ENCODE results near the gene IL17F.

IL17F gene

DNA sequence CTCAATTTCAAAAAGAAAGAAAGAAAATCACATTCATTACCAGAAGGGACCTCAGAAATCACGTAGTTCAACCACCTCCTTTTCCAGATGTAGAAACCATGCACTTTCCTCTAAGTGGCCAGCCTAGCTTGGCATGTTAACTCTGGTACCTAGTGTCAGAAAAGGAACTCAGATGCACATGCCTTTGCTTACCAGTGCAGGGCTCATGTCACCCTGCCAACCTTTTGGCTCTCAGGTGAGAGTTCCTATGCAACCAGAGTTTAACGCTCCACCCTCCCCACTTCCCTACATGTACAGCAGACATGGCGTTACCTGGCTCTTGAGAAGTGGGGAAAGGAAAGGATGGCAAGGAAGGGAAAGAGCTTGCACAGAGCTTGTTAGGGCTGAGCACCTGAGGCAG, 16.3 kb upstream of the IL17F start:
- ATAC-seq, result no peak
- Mint-ChIP-seq H3K4me3 (no peak overlapping the region), H3K36me3 (peaks cover 22% of the 10 kb centered on the region), H3K27me3 (no peaks in the 10 kb centered on the region), H3K4me1 (peaks cover 5% of the 10 kb centered on the region), H3K9me3 (no peaks in the 10 kb centered on the region), H3K27ac (no peak overlapping the region)

DNA sequence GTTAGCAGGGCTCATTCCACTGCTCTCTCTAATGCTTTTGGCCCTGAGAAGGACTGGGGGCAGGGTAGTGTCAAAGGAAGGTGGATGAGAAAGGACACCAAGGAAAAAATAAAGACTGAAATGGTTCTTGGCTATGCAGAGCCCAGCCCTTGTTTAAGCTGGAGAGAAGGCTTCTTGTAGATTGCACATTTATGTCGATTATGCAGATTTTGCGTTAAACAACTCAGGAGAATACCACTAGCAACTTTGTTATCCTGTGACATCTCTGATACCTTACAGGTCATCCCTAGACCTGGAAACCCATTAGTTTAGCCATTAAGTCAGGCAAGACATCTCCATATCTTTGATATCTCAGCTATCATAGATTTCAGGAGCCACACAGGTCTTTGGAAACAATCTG, 11.1 kb upstream of the IL17F start:
- no peaks in the 10 kb centered on the region for H3K9me3 Mint-ChIP-seq
- H3K36me3 Mint-ChIP-seq, result no peaks in the 10 kb centered on the region
- peaks cover 50% of the 10 kb centered on the region for H3K27me3 Mint-ChIP-seq

DNA sequence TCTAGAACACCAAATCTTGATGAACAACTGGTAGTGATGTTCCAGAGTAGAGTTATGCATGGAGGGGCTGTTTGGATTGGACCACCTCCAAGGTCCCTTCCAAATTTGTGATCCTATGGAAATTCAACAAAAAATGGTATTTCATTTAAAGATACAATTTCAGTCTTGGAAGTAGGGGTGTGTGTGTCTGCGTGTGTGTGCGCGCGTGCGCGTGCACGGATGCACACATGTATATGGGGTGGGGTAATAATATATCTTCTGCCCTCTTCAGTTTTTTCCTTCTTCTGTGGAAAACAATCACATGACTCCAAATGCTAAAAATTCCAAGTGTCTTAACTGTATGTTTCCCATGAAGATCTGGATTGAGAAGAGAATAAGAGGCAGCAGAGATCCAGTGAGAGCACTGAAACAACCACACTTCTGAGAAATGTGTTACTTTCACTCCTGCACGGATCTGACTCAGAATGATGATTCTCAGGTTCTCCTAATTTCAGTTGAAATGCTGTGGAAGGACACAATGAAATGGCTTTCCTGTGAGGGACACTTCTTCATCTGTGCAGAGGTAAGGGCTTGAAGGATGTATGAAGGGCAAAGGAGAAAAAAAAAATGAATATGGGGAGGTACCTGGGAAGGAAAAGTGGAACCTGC, 10.6 kb upstream of the IL17F start:
- H3K27ac Mint-ChIP-seq, result no peak overlapping the region
- H3K4me1 Mint-ChIP-seq, result no peaks in the 10 kb centered on the region
- H3K9me3 Mint-ChIP-seq, result no peaks in the 10 kb centered on the region
- no peaks in the 10 kb centered on the region for H3K36me3 Mint-ChIP-seq
- H3K4me3 Mint-ChIP-seq, result no peak overlapping the region
- H3K27me3 Mint-ChIP-seq, result peaks cover 55% of the 10 kb centered on the region
- peak; percentile 41 for ATAC-seq

More for the DNA sequence above, 11.1 kb upstream of the IL17F start:
- Mint-ChIP-seq H3K4me1 (no peaks in the 10 kb centered on the region), H3K4me3 (no peak overlapping the region), H3K27ac (no peak overlapping the region)
- no peak for ATAC-seq

DNA sequence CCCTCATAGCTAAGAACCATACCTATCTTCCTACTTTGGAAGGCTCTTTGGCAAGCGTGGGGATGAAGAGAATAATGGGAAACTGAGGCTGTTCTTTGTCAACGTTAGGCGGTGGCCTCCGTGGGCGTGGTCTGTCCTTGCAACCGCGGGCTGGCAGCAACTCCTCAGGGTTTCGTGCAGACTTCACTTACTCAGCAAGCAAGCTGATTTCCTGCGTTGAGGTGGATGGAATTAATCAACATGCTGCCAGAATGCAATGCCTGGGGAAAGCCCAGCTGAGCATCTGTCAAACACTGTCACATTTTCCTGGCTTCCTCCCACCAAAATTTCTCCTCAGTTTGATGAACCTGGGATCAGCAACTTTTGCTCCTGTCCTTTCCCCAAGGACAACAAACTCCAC, 9.2 kb upstream of the IL17F start:
- ATAC-seq, result no peak
- no peak overlapping the region for H3K4me3 Mint-ChIP-seq
- no peaks in the 10 kb centered on the region for H3K36me3 Mint-ChIP-seq
- H3K27me3 Mint-ChIP-seq, result peaks cover 63% of the 10 kb centered on the region
- no peaks in the 10 kb centered on the region for H3K4me1 Mint-ChIP-seq
- no peak overlapping the region for H3K27ac Mint-ChIP-seq
- no peaks in the 10 kb centered on the region for H3K9me3 Mint-ChIP-seq

DNA sequence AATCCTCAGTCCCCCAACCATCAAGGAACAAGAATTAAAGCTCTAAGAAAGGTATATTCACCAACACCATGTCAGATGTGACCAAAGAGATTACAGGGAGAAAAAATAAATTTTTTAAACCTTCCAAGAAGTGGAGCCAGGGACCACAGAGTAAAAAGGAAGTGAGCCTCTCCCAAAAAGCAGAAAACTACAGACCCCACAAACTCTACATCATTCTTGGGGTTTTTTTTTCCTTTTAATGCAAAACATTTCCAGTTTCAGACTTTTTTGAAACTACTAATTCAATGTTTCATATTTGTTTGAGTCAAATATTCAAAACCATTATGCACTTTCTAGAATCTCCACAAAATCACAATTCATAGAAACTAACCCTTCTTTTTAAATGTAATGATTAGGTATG, 6.8 kb upstream of the IL17F start:
- Mint-ChIP-seq H3K27ac (no peak overlapping the region), H3K4me1 (no peaks in the 10 kb centered on the region), H3K36me3 (no peaks in the 10 kb centered on the region), H3K4me3 (no peak overlapping the region), H3K9me3 (no peaks in the 10 kb centered on the region), H3K27me3 (peaks cover 78% of the 10 kb centered on the region)
- ATAC-seq, result no peak

DNA sequence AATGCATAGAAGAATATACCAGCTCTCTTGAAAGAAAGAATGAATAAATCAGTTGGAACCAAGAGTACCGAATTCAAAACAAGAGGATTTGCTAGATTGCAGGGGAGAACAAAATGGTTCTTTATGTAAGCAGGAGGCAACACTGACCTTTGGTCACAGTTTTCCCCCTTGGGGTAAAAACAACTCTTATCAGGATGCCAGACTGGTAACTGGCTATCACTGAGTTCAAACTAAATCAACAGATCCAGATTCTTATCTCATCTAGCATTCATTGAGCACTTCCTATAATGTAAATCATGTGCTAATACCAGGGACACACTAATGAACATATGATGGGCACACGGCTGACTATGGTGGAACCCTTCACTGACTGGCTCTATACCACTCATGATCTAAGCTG, 4.8 kb upstream of the IL17F start:
- H3K4me1 Mint-ChIP-seq, result no peaks in the 10 kb centered on the region
- no peaks in the 10 kb centered on the region for H3K36me3 Mint-ChIP-seq
- H3K4me3 Mint-ChIP-seq, result no peak overlapping the region
- peaks cover 65% of the 10 kb centered on the region for H3K27me3 Mint-ChIP-seq
- no peaks in the 10 kb centered on the region for H3K9me3 Mint-ChIP-seq
- H3K27ac Mint-ChIP-seq, result no peak overlapping the region
- no peak for ATAC-seq

DNA sequence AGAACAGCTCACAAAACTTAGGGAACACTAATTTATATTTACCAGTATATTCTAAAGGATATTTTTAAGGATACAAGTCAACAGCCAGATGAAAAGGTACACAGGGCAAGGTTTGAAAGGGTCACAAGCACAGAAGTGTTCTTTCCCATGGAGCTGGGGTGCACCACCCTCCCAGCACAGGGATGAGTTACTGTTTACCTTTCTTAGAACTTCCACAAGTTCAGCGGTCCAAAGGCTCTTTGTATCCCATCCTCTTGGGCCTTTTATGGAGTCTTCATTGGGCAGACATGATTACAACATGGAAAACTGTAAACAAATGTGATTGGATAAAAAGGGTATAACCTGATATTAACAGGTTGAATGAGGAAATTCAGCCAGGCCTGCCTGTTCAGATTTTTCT, 1.1 kb upstream of the IL17F start:
- Mint-ChIP-seq H3K4me3 (no peak overlapping the region), H3K27me3 (peaks cover 28% of the 10 kb centered on the region), H3K27ac (no peak overlapping the region), H3K36me3 (no peaks in the 10 kb centered on the region), H3K4me1 (no peaks in the 10 kb centered on the region), H3K9me3 (no peaks in the 10 kb centered on the region)
- ATAC-seq, result no peak

DNA sequence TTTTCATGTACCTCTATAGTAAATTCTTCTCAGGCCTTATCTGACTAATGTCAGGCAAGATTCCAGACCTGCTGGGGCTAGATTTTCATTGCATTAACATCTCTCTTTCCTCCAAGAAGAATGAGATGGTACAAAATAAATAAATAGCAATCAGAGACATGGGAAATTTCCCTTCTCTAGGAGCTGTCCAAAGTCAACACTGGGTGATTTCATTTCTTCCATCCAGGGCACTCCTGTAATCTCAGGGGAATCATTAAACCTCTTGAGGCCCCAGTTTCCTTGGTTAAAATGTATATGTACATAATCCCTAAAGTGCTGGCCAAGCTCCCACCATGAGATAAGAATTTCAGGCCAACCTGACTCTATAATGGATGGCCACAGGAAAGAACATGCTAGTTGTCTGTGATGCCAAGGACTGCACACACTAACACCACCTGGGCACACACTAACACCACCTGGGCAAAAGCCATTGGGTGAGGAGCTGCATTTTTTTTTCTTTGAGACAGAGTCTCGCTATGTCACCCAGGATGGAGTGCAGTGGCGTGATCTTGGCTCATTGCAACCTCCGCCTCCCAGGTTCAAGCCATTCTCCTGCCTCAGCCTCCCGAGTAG, 912 bp downstream of the IL17F start:
- H3K9me3 Mint-ChIP-seq, result no peaks in the 10 kb centered on the region
- H3K27ac Mint-ChIP-seq, result no peak overlapping the region
- no peak overlapping the region for H3K4me3 Mint-ChIP-seq
- H3K4me1 Mint-ChIP-seq, result no peaks in the 10 kb centered on the region
- ATAC-seq, result no peak
- H3K27me3 Mint-ChIP-seq, result peaks cover 14% of the 10 kb centered on the region
- no peaks in the 10 kb centered on the region for H3K36me3 Mint-ChIP-seq

DNA sequence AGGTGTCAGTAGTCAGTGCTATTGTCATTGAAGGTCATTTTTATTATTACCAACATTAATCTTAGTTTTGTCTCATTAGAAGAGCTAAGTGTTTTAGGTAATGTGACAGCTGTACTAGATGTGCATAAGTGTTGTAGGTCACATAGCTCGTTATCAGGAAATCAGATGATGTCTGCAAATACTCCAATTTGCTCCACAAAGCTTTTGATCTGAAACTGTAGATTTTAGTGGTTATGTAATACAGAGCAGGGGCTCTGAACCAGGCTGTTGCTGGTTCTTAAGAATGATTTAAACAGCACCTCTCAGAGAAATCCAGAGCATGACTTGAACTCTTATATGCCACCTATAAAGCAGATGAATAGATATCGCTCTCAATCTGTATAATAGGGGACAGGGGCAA, 2.5 kb downstream of the IL17F start:
- peaks cover 4% of the 10 kb centered on the region for H3K27me3 Mint-ChIP-seq
- H3K36me3 Mint-ChIP-seq, result no peaks in the 10 kb centered on the region

DNA sequence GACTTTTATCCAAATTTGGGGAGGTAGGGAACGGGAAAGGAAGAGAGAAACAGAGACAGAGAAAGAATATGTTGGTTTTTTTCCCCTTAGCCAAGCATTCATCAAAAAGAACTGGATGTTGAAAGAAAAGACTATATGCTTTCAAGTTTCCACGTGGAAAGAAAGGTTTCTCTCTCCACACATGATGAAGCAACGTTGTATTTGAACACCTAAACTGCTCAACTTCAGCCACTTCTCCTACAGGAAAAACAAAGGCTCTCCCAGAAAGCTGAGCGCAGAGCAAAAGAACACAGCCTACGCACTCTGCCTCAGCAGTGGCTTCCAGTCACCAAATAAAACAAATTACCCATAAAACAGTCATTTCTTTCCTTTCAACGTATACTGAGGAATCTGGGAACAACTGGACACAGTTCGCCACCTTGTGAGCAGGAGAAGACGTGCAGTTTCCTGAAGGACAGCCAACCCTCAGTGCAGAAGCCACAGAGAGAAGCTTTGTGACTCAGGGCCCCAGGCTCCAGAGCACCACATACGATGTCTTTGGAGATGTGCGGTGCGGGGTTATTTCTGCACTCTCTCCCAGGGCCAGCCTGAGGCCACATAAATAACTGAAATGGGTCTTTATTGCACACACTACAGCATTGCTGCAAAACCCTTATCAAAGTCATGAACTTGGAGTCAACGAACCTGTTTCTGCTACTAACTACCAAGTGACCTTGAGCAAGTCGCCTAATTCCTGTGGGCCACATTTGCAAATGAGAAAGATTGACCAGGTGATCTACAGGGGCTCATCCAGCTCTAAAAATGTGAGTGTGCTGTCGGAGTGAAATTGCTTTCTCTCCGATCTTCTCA, 10.1 kb downstream of the IL17F start:
- Mint-ChIP-seq H3K27ac (no peak overlapping the region), H3K9me3 (no peaks in the 10 kb centered on the region), H3K27me3 (peaks cover 19% of the 10 kb centered on the region), H3K36me3 (no peaks in the 10 kb centered on the region), H3K4me1 (no peaks in the 10 kb centered on the region), H3K4me3 (no peak overlapping the region)
- ATAC-seq, result peak; percentile 68

More for the DNA sequence above, 2.5 kb downstream of the IL17F start:
- Mint-ChIP-seq H3K4me1 (no peaks in the 10 kb centered on the region), H3K4me3 (no peak overlapping the region), H3K9me3 (no peaks in the 10 kb centered on the region), H3K27ac (no peak overlapping the region)
- ATAC-seq, result no peak

DNA sequence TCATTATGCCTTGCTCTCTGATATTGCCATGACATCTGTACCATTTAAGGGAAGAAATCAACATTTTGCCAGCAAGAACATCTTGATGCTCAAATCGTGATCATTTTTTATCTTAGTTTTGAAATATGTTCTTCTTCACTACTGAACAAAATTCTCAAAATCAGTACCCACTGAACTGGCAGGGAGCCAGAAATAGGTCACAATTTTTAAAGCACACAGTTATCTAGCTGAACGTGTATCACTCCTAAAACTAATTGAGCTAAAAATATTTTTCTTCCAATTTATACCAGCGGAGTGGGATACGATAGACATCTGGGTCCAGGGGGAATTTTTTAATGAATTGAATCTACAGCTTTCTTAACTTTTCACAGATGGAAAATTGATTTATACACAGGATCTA, 11.3 kb downstream of the IL17F start:
- Mint-ChIP-seq H3K9me3 (no peaks in the 10 kb centered on the region), H3K27me3 (peaks cover 19% of the 10 kb centered on the region), H3K4me1 (no peaks in the 10 kb centered on the region), H3K27ac (no peak overlapping the region), H3K4me3 (no peak overlapping the region), H3K36me3 (no peaks in the 10 kb centered on the region)
- no peak for ATAC-seq

DNA sequence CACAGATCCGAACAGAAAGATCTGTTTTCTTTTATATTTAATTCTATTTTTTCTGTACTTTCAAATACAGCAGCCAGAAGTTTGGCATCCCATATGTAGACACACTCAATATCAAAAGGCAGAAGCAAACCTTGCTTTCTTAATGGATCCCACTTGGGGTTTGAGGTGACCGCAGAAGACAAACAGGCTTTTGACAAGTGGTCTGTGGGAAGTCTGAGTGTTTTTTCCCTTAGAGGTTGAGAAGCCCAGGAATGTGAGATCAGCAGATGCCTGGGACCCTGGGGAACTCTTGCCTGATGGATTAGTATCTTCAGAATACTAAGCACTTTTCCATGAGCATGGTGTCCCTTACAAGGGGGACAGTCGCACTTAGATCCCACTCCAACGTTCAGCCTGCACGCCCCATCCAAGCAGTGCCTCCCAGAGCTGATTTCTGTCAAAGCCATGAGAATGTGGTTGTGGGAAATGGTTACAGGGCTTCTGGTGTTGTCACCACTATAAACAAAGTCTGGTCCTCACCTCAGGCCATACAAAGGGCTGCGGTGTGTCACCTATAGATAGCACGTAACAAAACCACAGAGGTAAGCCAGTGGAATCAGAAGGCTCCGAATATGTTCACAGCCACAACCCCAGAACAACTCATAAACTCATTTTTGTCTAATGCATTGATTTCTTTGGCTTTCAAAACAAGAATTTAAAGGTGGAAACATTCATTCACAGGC, 12.7 kb downstream of the IL17F start:
- H3K27me3 Mint-ChIP-seq, result peaks cover 19% of the 10 kb centered on the region
- no peaks in the 10 kb centered on the region for H3K36me3 Mint-ChIP-seq
- H3K4me1 Mint-ChIP-seq, result no peaks in the 10 kb centered on the region
- no peak overlapping the region for H3K4me3 Mint-ChIP-seq
- no peaks in the 10 kb centered on the region for H3K9me3 Mint-ChIP-seq
- H3K27ac Mint-ChIP-seq, result no peak overlapping the region
- no peak for ATAC-seq

DNA sequence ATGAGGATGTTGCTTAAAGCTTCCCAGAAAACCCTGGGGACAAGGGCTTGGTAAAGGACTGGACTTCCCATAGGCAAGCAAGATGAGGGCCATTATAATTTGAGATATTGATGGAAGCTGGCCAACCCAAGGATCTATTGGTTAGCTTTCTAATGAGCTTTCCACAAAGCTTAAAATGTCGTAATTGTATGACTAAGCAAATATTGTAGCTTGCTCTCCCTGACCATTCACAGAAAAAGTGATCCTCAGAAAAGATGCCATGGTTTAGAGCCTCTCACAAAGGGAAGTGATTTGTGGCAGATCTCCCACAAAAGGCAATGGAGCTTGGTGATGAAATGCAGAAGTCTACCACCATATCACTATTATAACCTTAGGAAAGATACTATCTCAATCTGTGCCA, 13.6 kb downstream of the IL17F start:
- no peak for ATAC-seq
- peaks cover 12% of the 10 kb centered on the region for H3K27me3 Mint-ChIP-seq

DNA sequence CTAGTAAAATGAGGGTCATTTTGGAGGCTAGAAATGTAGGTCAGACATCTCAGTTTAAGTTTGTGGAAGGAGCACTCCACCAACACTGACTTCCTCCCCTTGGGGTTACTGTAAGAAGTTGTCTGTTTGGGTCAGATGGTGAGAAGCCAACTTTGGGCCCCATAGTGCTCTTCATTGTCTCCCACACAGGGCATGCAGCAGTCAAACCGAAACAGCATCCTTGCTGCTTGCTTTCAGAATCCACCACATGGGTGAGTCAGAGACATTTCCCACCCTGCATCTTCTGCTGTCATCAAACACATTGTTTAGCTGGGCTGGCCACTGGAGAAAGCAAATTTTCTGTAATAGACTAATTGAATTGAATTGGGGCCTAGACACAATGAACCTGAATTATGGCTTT, 16.8 kb downstream of the IL17F start:
- Mint-ChIP-seq H3K9me3 (no peaks in the 10 kb centered on the region), H3K4me3 (no peak overlapping the region), H3K27ac (no peak overlapping the region), H3K27me3 (peaks cover 10% of the 10 kb centered on the region), H3K4me1 (no peaks in the 10 kb centered on the region), H3K36me3 (no peaks in the 10 kb centered on the region)
- ATAC-seq, result peak; percentile 94

More for the DNA sequence above, 13.6 kb downstream of the IL17F start:
- Mint-ChIP-seq H3K9me3 (no peaks in the 10 kb centered on the region), H3K27ac (no peak overlapping the region), H3K36me3 (no peaks in the 10 kb centered on the region), H3K4me3 (no peak overlapping the region), H3K4me1 (no peaks in the 10 kb centered on the region)

DNA sequence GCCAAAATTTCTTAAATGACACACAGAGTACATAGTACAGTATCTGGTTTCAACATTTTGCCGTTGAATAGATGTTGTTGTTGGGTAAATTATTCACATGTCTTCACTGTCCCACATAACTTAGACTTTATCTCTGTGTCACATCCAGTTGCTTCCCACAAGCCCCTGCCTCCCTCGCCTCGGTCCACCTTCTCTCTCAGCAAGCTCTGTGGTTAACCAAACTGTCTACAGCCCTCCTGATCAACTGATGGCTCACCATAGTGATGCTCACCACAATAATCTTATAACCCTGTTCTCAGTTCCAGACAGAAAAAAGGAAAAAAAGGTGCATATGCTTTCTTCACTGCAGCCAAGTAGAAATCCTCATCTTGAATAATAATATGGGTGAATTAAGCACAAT, 23.0 kb downstream of the IL17F start:
- ATAC-seq, result peak; percentile 22
- Mint-ChIP-seq H3K27me3 (peaks cover 10% of the 10 kb centered on the region), H3K4me3 (no peak overlapping the region), H3K9me3 (no peaks in the 10 kb centered on the region), H3K27ac (no peak overlapping the region), H3K36me3 (no peaks in the 10 kb centered on the region), H3K4me1 (no peaks in the 10 kb centered on the region)

Measured in stimulated activated memory B cell treated with anti-CD40 and anti-IgM and Interleukin-4, amounts not matched to agents 10 μg/mL and 1 μg/mL and 100 μg/mL, for 72 hours (primary cell).